ENCODE results near the gene NYAP2.

- TF ChIP-seq CTCF (conservative IDR thresholded peaks at IDR 0.05; ENCODE audit: low read depth, low read length) (no peak), MXI1 (IDR thresholded peaks at IDR 0.05; ENCODE audit: borderline replicate concordance, low read depth, low read length) (no peak), POLR2A (IDR thresholded peaks at IDR 0.05; ENCODE audit: low read depth, low read length) (no peak), SMC3 (IDR thresholded peaks at IDR 0.05; ENCODE audit: low read depth, low read length) (no peak), CEBPB (IDR thresholded peaks at IDR 0.05; ENCODE audit: low read depth, low read length) (no peak), USF2 (IDR thresholded peaks at IDR 0.05; ENCODE audit: low read depth, low read length) (no peak), RFX5 (IDR thresholded peaks at IDR 0.05; ENCODE audit: low read depth, low read length) (no peak), BHLHE40 (IDR thresholded peaks at IDR 0.05; ENCODE audit: low read depth, low read length) (no peak), CHD1 (IDR thresholded peaks at IDR 0.05; ENCODE audit: low read depth, low read length) (no peak), NFE2L2 (IDR thresholded peaks at IDR 0.05; ENCODE audit: low read depth, low read length) (no peak), ELK1 (IDR thresholded peaks at IDR 0.05; ENCODE audit: borderline replicate concordance, low read depth, low read length) (no peak)
These were observed 103.5 kb downstream of the NYAP2 start for GRCh38 chr2:225502971-225503370.
